K562 (cell line): ENCODE results near the gene FXN. TPM values are rescaled to one million over a fixed set of nuclear protein-coding genes. Genes with fewer than 3 reads are reported as not detected.

ENCODE experiments used
- BDP1 ChIP-seq: IDR thresholded peaks from 3 replicates; pipeline ENCODE4 v1.6.1; 2011; ENCODE audit not compliant: insufficient read length, insufficient read depth
- BRF1 ChIP-seq: IDR thresholded peaks from 3 replicates; pipeline ENCODE4 v1.6.1; 2011; ENCODE audit warnings: borderline replicate concordance, mild to moderate bottlenecking; ENCODE audit not compliant: insufficient read length; ENCODE audit errors: extremely low read depth
- CGGBP1 ChIP-seq: fragments of 250-450 bp; sonication (Bioruptor Pico); IDR thresholded peaks from 2 replicates; pipeline ENCODE4 v1.9.0; 2021; ENCODE audit warnings: mild to moderate bottlenecking
- DLX4 ChIP-seq: fragments of 250-450 bp; sonication (Bioruptor Pico); IDR thresholded peaks from 2 replicates; pipeline ENCODE4 v1.6.1; 2021; ENCODE audit warnings: mild to moderate bottlenecking
- DMBX1 ChIP-seq: fragments of 250-450 bp; sonication (Bioruptor Pico); IDR thresholded peaks from 2 replicates; pipeline ENCODE4 v1.8.0; 2022; ENCODE audit warnings: inconsistent platforms, mild to moderate bottlenecking, moderate library complexity, borderline replicate concordance
- E2F1 ChIP-seq: sonication (generic); formaldehyde crosslinking; IDR thresholded peaks from 2 replicates; pipeline ENCODE4 v1.8.1; 2023; ENCODE audit warnings: mild to moderate bottlenecking, missing genetic modification reagents, moderate library complexity
- ELF4 ChIP-seq: fragments of 450-650 bp; formaldehyde crosslinking; IDR thresholded peaks from 2 replicates; pipeline ENCODE4 v1.4.0; 2022; ENCODE audit warnings: missing genetic modification characterization
- HMGN3 ChIP-seq: IDR thresholded peaks from 2 replicates; pipeline ENCODE4 v1.6.1; 2011; ENCODE audit warnings: borderline replicate concordance, low read depth, mild to moderate bottlenecking, mixed read lengths, low read length; ENCODE audit not compliant: insufficient read length; ENCODE audit errors: extremely low read depth
- KLF1 ChIP-seq: fragments of 450-650 bp; IDR thresholded peaks from 2 replicates; pipeline ENCODE4 v1.6.1; 2016; ENCODE audit warnings: missing genetic modification characterization, missing compliant biosample characterization
- TCFL5 ChIP-seq: fragments of 250-450 bp; sonication (Bioruptor Pico); conservative IDR thresholded peaks from 2 replicates; pipeline ENCODE4 v1.6.1; 2021; ENCODE audit warnings: mild to moderate bottlenecking, moderate library complexity, matching md5 sums
- TRIM28 ChIP-seq: fragments of 450-650 bp; IDR thresholded peaks from 2 replicates; pipeline ENCODE4 v1.6.1; 2017
- U2AF1 ChIP-seq: fragments of 200-400 bp; formaldehyde crosslinking; optimal IDR thresholded peaks from 2 replicates; pipeline ENCODE3; 2017; ENCODE audit warnings: mild to moderate bottlenecking, low read depth, low read length, moderate library complexity
- ZBTB17 ChIP-seq: fragments of 450-650 bp; formaldehyde crosslinking; IDR thresholded peaks from 2 replicates; pipeline ENCODE4 v1.4.0; 2020; ENCODE audit warnings: mild to moderate bottlenecking
- ZNF253 ChIP-seq: fragments of 250-450 bp; sonication (Bioruptor Pico); conservative IDR thresholded peaks from 2 replicates; pipeline ENCODE4 v1.6.1; 2021; ENCODE audit warnings: mild to moderate bottlenecking
- polyA plus RNA-seq, 8 experiments: library from polyadenylated mRNA; depleted of rRNA in 4 of 8; stranded (reverse) in 5 of 8; unstranded in 3 of 8; fragments of >200 nt; fragmentation: Nextera tagmentation in 2 of 8; fragmentation: Illumina TruSeq in 1 of 8; extraction: Ambion mirVana in 2 of 8; extraction: Trizol in 1 of 8; gene quantifications; 2 replicates each; pipeline versions ENCODE4 v1.2.1 to v1.2.3, GENCODE V29; 2011 to 2014; ENCODE audit warnings: inconsistent platforms in 1 of 8, missing spikeins in 1 of 8
- total RNA-seq, 7 experiments: library from RNA; depleted of rRNA in 6 of 7; stranded (reverse); fragments of >200 nt in 6 of 7; fragmentation: Illumina TruSeq in 2 of 7; extraction: Trizol in 2 of 7; gene quantifications; 2 replicates each; pipeline versions ENCODE4 v1.2.1 to v1.2.3, GENCODE V29; 2011 to 2021; ENCODE audit warnings: low replicate concordance in 1 of 7
- TF ChIP-seq, protein P1 (sequence below): sonication (generic); formaldehyde crosslinking; IDR thresholded peaks from 2 replicates; pipeline ENCODE4 v1.8.0; 2023; ENCODE audit warnings: missing genetic modification reagents, mild to moderate bottlenecking, borderline replicate concordance
- TF ChIP-seq, protein P2 (sequence below): fragments of 200-800 bp; sonication (Bioruptor generic); IDR thresholded peaks from 2 replicates; pipeline ENCODE4 v1.6.1; 2016; ENCODE audit warnings: missing genetic modification characterization, missing compliant biosample characterization

The FXN gene
- total and polyA plus RNA-seq, 9 of the 15 experiments (the other 6 are each of a cell fraction or from before 2014, with no cell fraction given), result 7.6 to 51.5 (median 30.3) TPM

DNA sequence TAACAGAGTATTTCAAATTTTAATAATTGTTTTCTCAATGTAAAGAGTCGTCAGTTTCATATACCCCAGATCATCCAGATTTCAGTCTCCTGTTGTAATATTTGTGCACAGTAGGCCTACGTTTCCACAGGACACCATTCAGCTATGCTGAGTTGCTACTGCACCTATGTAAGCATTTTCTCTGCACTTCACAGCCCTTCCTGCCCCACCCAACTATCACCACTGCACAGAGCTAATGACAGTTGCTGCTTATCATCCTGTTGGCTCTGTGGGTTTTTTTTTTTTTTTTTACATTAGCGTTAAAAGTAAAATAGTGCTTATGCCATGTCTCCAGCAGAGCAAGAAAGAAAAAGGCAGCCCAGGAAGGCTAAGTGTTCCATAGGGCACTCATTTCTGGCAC is 15.7 kb upstream of the FXN start (continued):
- TF ChIP-seq DLX4 (no peak), U2AF1 (no peak), ZBTB17 (CRISPR knock-in tag) (0 out of 2 replicates have a peak, but pooled peaks have one; percentile 46), DMBX1 (CRISPR knock-in tag) (no peak), E2F1 (no peak), BDP1 (no peak), CGGBP1 (no peak), KLF1 (0 out of 2 replicates have a peak, but pooled peaks have one; percentile 61), ELF4 (no peak), TRIM28 (no peak), TCFL5 (CRISPR knock-in tag) (no peak), HMGN3 (no peak), ZNF253 (no peak), BRF1 (no peak)
- TF ChIP-seq, protein P1, sequence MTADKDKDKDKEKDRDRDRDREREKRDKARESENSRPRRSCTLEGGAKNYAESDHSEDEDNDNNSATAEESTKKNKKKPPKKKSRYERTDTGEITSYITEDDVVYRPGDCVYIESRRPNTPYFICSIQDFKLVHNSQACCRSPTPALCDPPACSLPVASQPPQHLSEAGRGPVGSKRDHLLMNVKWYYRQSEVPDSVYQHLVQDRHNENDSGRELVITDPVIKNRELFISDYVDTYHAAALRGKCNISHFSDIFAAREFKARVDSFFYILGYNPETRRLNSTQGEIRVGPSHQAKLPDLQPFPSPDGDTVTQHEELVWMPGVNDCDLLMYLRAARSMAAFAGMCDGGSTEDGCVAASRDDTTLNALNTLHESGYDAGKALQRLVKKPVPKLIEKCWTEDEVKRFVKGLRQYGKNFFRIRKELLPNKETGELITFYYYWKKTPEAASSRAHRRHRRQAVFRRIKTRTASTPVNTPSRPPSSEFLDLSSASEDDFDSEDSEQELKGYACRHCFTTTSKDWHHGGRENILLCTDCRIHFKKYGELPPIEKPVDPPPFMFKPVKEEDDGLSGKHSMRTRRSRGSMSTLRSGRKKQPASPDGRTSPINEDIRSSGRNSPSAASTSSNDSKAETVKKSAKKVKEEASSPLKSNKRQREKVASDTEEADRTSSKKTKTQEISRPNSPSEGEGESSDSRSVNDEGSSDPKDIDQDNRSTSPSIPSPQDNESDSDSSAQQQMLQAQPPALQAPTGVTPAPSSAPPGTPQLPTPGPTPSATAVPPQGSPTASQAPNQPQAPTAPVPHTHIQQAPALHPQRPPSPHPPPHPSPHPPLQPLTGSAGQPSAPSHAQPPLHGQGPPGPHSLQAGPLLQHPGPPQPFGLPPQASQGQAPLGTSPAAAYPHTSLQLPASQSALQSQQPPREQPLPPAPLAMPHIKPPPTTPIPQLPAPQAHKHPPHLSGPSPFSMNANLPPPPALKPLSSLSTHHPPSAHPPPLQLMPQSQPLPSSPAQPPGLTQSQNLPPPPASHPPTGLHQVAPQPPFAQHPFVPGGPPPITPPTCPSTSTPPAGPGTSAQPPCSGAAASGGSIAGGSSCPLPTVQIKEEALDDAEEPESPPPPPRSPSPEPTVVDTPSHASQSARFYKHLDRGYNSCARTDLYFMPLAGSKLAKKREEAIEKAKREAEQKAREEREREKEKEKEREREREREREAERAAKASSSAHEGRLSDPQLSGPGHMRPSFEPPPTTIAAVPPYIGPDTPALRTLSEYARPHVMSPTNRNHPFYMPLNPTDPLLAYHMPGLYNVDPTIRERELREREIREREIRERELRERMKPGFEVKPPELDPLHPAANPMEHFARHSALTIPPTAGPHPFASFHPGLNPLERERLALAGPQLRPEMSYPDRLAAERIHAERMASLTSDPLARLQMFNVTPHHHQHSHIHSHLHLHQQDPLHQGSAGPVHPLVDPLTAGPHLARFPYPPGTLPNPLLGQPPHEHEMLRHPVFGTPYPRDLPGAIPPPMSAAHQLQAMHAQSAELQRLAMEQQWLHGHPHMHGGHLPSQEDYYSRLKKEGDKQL, result no peak
- TF ChIP-seq, protein P2, sequence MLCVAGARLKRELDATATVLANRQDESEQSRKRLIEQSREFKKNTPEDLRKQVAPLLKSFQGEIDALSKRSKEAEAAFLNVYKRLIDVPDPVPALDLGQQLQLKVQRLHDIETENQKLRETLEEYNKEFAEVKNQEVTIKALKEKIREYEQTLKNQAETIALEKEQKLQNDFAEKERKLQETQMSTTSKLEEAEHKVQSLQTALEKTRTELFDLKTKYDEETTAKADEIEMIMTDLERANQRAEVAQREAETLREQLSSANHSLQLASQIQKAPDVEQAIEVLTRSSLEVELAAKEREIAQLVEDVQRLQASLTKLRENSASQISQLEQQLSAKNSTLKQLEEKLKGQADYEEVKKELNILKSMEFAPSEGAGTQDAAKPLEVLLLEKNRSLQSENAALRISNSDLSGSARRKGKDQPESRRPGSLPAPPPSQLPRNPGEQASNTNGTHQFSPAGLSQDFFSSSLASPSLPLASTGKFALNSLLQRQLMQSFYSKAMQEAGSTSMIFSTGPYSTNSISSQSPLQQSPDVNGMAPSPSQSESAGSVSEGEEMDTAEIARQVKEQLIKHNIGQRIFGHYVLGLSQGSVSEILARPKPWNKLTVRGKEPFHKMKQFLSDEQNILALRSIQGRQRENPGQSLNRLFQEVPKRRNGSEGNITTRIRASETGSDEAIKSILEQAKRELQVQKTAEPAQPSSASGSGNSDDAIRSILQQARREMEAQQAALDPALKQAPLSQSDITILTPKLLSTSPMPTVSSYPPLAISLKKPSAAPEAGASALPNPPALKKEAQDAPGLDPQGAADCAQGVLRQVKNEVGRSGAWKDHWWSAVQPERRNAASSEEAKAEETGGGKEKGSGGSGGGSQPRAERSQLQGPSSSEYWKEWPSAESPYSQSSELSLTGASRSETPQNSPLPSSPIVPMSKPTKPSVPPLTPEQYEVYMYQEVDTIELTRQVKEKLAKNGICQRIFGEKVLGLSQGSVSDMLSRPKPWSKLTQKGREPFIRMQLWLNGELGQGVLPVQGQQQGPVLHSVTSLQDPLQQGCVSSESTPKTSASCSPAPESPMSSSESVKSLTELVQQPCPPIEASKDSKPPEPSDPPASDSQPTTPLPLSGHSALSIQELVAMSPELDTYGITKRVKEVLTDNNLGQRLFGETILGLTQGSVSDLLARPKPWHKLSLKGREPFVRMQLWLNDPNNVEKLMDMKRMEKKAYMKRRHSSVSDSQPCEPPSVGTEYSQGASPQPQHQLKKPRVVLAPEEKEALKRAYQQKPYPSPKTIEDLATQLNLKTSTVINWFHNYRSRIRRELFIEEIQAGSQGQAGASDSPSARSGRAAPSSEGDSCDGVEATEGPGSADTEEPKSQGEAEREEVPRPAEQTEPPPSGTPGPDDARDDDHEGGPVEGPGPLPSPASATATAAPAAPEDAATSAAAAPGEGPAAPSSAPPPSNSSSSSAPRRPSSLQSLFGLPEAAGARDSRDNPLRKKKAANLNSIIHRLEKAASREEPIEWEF, result no peak
